DMS 273 treated with DMSO at 0.1 percent for 48 hours (cell line): ENCODE measurements around the gene RHOBTB3.

Source experiments
- DNase-seq: peaks from one replicate; lab custom pipeline; 2025; lab: John Stamatoyannopoulos, UW

The RHOBTB3 gene

DNA sequence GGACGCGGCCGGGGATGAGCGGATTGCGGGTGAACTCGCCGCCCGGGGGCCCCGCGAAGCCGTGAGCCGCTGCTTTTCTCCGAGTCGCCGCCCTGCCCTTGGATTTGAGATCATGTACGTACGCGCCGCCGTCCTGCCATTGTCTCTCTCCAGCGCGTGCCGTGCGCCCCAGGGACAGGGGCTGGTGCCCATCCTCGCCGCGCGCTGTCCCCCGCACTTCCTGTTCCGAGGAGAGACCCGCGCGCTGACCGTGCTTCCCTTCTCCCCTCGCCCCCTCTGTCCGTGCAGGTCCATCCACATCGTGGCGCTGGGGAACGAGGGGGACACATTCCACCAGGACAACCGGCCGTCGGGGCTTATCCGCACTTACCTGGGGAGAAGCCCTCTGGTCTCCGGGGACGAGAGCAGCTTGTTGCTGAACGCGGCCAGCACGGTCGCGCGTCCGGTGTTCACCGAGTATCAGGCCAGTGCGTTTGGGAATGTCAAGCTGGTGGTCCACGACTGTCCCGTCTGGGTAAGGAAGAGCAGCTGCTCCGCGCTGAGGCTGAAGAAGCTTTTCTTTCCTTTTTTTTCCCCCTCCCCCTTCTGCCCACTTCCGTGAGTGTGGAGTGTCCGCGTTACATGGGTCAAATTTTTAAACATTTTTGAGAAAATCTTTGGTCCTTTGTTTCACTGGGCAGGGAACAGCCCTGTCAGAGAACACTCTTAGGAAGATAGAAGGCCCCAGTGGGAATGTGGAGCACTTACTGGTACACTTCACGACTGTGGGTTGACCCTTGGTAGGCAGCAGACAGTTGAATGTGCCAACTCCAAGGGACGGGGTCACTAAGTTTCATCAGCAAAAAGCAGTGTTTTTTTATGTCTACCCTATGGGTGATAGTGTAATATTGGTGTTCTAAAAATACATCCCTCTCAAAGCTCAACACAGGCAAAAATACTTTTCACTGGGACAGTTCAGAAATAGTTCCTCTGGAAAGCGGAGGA, 727 bp downstream of the RHOBTB3 start:
- no peak for DNase-seq

DNA sequence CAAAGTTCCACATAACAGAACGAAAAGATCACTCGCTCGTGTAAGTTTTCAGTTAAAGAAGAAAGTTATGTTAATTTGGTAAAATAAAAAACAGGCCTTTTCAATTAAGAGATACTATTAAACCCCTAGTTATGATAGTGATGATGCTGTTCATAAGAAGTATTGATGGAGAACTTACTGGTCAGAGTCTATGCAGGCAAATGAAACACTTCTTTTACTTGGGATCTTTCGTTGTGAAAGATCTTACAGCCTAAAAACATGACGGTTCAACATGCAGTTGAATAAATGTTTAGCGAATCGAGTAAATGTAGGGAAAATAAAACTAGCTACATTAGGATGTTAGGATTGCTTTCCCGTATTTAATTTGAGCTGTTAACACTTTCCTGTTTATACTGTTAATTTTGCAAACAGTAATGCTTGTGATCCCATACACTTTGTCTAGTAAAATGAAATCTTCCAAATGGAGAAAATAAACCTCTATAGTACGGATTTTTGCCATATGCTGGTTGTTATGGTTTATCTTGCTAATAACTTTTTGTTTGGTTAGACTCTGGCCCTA, 2.0 kb downstream of the RHOBTB3 start:
- DNase-seq = no peak

DNA sequence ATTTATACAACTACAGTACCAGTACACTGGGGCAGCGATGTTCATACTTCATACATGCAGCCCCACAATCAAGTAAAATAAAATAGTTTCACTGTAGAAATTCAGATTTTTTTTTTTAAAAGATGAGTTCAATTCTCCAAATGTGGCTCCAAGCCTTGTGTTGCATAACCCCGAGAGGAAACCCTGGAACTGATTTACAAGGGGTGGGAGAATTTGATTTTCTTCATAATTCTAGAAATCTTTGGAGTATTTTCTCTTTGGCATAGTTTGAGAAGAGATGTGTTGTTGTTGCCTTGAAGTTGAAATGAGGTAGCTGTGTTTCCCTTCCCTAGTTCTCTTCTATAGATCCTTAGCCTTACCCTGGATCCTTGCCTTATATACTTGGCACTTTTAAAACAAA, 3.1 kb downstream of the RHOBTB3 start:
- DNase-seq = no peak

DNA sequence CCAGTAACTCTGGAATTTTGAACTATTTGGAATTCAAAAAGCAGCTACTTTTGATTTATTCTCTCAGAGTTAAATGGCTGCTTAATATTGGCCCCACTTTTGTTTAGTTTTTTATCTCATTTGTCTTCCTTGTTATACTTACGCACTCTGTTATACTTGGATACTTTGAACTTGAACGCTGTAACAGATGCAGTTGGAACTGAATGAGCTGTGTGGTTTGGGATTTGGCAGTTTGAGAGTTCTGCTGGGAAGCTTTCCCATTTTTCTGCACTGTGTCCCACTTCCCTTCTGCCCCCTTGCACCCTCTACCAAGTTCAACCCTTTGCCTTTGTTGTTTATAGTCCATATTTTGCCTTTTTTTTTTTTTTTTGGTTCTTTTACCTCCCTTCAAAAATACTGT, 3.8 kb downstream of the RHOBTB3 start:
- no peak for DNase-seq

DNA sequence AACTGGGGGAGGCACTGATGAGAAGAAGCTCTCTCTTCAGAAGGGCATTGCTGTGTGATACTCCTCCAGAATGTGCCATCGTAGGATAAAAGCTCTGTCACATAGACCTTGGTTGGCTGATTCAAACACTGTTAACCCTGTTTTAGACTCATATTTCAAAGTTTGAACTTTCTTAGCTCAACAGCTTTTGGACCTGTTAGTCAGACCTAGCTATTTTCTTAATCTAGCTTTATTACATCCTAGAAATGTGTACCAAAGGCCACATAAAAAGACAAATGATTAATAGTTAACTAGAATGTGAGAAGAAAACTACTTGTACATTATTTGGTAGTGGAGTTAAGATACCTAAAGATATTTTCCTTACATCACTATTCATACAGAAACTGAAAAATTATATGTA, 4.3 kb downstream of the RHOBTB3 start:
- DNase-seq = no peak

DNA sequence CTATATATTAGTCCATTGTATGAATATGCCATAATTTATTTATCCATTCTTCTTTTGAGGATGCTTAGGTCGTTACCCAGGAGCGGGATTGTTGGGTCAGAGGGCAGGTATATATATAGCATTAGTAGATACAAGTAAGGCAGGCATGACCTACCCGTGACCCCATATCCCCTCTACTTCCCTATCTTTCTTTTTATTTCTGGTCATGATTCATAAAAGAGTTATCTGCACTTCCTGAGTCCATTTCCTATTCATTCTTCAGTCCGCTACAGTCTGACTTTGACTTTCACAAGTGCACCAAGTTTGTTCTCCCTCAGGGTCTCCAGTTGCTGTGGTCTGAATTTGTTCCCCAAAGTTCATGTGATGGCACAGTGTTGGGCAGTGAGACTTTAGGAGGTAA, 6.9 kb downstream of the RHOBTB3 start:
- DNase-seq = no peak

DNA sequence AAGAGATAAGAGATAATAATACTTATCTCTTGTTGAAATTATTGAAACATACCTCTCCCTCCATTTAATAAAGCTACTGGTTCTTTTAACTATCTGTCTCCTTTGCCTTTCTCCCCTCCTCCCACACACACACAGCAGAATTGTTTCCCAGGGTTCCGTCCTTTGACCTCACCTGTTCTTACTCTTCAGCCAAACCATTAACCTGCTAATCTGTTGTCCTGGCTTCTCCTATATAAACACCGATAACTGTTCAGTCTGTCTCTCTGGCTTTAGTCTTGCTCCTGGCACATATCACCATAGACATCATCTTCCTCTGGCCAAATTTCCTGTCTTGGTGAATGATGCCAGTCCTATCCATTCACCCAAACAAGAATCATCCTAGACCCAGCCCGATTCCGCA, 7.7 kb downstream of the RHOBTB3 start:
- DNase-seq = no peak

DNA sequence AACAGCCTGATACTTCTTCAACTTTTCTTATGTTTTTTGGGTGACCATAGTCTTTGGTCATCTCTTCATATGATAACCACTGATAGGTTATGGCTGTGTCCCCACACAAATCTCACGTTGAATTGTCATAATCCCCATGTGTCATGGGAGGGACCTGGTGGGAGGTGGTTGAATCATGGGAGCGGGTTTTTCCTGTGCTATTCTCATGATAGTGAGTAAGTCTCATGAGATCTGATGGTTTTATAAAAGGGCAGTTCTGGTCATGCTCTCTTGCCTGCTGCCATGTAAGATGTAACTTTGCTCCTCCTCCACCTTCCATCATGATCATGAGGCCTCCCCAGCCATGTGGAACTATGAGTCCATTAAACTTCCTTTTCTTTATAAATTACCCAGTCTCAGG, 8.7 kb downstream of the RHOBTB3 start:
- DNase-seq = no peak

DNA sequence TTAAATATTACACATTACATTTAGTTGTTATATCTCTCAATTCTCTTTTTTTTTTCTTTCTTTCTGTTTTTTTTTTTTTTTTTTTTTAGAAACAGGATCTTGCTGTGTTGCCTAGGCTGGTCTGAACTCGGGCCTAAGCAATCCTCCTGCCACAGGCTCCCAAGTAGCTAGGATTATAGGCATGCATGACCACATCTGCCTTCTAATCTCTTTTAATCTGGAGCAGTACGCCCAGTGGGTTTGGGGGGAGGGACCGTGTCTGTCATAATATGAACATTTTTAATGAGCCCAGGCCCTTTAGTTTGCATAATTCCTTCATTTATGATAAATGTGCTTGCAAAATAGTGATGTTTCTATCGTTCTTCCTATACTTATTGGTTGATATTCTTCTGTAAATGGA, 10.3 kb downstream of the RHOBTB3 start:
- DNase-seq = no peak

DNA sequence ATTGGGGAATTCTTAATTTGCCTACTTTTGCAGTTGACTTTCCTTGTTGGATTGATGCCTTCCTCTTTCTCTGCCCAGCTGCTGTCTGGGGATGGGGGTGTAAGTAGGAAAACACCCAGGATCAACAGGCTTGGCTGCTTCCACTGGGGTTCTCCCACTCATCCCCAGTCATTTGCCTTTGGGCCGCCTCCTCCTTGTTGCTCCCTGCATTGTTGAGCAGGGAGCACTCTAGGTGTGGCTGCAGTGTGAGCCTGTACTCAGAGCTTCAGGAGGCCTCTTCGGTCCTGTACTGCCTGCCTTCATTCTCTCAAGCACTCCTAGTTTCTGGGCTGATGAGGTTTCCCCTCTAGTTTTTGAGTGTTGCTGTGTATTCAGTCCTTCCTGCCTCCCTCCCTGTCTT, 12.1 kb downstream of the RHOBTB3 start:
- DNase-seq = no peak

DNA sequence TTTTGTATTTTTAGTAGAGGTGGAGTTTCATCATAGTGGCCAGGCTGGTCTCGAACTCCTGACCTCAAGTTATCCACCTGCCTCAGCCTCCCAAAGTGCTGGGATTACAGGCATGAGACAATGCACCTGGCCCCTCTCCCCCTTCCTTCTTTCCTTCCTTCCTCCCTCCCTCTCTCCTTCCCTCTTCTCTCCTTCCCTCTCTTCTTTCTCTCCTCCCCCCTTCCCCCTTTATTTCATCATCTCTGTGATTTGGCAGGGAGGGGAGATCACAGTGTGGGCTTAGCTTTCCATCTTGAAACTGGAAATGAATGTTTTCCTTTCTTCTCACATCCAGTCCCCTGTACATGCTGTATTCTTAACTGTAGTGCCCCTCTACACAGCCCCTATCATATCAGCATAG, 12.7 kb downstream of the RHOBTB3 start:
- DNase-seq = no peak

DNA sequence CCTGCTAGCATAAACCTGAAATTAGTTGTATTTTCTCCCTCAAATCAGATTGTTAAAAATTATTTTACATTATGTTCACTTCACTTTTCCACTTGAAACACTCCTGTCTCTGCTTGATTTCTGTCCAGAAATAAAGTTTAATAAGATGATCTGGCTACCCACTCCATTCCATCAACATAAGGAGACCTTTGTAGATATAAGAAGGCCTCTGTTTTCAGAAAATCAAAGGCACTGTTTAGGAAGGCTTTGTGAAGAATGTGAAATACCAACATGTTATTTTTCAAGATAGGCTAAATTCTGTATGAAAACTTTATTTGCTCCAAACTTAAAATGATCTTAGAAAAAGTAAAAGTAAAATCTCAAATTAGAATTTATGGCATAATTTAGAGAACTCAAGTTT, 15.1 kb downstream of the RHOBTB3 start:
- no peak for DNase-seq

DNA sequence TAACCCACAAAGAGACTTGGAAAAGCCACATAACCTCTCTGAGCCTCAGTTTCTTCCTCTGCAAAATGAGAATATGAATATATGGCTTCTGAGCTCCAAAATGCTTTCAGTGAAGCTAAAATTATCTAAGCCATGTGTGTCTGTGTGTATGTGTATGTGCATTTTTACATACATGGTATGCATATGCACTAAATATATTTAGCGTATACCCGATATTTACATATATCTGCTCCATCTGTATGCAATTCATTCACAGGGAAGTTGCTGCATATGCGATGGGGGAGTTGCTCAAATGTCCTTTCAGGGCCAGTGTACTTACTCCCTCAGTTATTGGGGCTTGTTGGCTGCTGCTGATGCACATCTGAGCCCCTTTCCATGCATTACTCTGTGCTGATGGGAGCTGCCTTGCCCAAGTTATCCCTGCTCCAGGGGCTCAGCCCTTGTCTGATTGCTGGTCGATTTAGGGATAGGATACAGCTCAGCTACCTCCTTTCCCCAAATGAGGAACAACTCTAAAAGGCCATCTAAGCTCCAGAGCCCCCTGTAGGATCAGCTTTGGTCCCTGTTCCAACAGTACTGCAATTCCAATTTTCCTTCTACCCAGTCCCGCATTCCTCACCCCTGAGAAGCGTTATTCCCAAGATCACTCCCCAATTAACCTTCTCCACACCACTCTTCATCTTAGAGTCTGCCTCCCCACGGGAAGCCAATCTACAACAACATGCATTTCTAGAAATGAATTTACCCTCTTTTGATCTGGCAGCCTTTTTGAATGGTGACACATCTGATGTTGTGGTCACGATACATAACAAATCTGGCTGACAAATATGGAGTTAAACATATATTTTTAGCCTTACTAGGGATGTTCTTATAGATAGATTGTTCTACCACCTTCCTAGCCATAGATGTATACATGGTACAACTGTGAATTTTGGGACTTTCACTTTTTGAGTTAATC, 15.9 kb downstream of the RHOBTB3 start:
- no peak for DNase-seq

DNA sequence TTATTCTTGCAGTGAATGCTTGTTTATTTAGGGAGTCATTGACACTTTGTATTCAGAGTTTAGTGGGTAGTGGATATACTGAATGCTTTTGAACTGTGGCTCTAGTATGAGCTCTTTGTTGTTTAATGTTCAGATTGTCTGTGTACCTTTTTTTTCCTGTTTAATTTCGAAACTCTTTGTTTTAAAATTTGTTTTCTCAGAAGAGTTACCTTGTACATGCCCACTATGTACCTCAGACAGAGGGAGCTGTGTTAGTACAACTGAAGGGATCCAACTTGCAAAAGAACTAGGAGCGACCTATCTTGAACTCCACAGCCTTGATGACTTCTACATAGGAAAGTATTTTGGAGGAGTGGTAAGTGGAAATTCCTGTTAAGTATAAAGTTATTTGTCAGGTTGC, 17.0 kb downstream of the RHOBTB3 start:
- no peak for DNase-seq

DNA sequence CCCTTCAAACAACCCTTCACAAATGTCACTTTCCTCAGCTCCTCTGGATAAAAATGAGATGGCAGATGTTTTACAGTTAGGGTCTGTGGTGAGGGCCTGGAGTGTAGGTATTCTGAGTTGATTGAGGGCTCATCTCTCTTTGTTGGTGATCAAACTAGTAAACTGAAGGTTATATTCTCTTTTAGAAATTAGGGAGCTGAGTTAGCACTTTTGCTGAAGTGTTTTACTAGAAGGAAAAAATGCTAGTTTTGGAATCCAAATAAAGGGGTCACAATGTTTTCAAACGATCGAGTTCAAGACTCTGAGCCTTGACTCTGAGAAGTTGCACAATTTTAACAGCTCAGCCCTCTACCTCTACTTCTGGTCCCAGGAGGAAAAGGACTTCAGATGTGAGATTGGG, 23.4 kb downstream of the RHOBTB3 start:
- no peak for DNase-seq

DNA sequence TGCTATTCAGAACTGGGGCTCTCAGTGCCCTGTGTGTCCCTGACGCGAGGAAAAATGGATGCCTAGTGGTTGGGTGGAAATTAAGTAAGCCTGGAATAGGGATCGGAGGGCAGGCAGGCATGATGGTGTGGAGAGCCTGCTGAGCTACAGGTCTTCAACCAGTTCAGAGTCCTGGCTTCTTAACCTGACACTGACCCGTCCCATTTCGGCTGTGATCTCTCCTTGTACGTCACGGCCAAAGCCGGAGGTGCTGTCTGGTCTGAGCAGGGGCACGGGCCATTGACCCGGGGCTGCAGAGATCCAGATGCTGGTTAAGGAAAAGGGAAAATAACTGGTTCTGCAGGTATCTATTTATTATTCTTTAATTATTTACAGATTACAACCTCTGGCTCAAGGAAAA, 27.9 kb downstream of the RHOBTB3 start:
- no peak for DNase-seq

DNA sequence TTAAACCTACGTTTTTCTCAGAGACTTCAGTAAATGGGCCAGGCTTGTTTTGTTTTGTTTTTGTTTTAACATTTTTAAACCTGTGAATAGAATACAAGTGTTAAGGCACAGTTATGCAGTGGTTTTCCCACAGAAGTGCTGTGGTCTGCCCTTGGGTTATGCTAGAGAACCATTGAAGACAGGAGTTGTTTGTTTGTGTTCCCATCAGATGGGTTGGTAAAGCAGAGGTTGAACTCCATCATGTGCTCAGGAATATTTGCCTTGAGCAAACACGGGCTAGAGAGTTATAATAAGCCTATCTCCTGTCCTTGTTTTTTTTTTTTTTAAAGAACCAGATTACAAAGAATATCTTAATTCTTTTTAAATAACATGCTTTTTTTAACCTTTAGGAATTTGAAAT, 28.5 kb downstream of the RHOBTB3 start:
- DNase-seq = no peak

DNA sequence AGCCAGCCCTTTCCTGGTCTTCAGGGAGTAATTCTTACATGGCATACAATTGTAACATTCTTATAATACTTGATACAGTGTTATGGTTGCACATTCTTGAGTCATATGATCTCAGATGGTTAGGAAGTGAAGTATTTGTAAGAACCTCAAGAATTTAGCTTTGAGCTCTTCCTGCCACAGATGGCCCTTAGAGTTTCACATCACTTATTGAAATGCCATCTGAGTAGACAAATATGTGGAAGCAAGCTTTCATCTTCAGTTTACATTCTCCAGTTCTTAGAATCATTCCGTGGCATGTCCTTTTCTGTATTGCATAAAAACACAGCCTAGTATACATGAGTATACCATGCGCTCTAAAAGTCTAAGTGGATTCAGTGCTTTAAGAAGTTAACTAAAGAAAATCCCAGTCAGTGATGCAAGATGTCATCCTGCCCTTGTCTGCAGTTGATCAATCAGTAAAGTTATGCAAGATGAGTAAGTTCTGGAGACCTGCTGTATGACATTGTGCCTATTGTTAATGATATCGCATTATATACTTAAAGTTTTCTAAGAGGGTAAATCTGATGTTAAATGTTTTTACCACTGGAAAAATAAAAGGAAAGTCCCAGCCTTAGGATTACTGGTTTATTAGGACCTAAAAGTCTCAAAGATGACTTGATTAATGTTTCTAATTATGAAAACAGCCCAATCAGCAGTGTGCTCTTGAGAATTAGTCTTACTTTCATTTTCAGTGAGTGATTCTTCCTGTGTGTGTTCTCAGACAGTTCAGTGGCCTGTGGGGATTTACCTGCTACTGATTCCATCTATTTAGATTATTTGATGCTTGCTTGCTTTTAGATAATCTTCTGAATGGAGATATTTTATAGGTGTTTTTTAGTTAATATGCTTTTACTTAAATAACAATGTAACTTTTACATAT, 29.4 kb downstream of the RHOBTB3 start:
- DNase-seq = no peak

DNA sequence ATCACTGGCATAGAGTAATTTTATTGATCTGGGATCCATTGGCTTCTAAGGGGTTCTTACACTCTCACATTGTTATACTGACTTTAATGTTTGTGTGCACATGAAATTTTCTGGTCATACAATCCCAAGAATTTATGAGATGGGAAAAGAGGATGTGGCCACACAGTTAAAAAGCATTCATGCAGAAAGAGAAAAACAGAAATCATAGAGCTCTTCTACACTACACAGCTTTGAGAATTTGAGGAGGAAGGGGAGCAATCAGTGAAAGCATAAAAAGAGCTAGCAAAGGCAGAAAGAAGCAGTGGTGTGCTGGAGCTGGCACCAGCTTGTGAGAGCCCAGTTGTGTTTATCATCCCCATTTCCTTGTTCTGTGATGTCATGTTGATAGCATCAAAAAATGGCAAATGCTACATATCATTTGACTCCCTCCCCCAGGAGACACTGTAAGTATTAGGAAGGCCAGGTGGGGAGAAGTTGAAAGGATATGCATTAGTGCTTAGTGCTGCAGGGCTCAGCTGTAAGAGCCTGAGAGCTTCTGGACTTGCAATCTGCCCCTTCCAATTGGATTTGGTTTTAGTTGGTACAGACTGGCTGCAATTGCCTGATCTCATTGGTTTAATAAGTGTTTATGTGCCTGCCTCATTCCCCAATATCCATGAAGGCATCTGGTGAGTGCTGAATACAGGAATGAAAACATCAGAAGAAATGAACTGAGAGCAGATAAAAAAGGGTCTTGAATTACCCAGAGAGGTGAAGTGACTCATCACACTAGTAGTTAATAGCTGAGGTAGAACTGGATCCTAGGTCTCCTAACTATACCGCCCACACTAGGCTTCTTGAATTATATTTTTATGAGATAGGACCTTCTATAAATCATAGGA, 30.9 kb downstream of the RHOBTB3 start:
- no peak for DNase-seq

DNA sequence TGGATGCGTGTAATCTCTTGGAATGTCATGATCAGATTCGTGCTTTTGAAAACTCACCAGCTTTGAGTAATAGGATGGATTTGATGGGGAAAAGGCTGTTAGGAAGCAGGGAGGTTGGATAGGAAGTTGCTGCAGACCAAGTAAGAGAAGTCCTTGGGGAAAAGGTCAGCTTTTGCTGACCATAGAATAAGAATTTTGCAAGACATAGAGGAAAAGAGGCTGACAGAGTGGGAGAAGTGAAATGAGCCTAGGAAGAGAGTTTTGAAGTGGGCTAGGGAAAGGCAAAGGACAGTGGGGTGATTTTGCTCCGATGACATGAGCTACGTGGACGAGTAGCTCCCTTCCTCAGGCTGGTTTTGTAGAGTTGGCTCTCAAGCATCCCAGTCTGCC, 31.5 kb downstream of the RHOBTB3 start:
- no peak for DNase-seq

DNA sequence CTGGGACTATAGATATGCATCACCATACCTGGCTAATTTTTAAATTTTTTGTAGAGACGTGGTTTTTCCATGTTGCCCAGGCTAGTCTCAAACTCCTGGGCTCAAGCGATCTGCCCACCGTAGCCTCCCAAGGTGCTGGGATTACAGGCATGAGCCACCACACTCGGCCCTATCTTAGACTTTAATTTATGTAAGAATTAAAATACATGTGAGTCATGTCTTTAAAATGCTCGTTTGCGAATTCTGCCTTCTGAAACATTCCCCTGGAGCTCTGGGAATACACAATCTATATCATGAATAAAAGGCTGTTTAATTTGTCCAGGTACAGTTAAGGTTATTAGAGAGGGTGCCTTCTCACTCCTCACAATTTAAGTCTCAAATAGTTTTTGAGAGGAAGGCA, 32.8 kb downstream of the RHOBTB3 start:
- DNase-seq = no peak
